ENCODE data around the gene DZIP3.
A peak's percentile ranks its signal among the peaks of the same experiment; 100 is the strongest.

DZIP3 gene

GRCh38 chr3:108565506-108565905, 24.0 kb upstream of the DZIP3 start:
- no peak for TF ChIP-seq EZH2phosphoT487 (IDR thresholded peaks at IDR 0.05; ENCODE audit: low read depth)
- TF ChIP-seq, protein P1, sequence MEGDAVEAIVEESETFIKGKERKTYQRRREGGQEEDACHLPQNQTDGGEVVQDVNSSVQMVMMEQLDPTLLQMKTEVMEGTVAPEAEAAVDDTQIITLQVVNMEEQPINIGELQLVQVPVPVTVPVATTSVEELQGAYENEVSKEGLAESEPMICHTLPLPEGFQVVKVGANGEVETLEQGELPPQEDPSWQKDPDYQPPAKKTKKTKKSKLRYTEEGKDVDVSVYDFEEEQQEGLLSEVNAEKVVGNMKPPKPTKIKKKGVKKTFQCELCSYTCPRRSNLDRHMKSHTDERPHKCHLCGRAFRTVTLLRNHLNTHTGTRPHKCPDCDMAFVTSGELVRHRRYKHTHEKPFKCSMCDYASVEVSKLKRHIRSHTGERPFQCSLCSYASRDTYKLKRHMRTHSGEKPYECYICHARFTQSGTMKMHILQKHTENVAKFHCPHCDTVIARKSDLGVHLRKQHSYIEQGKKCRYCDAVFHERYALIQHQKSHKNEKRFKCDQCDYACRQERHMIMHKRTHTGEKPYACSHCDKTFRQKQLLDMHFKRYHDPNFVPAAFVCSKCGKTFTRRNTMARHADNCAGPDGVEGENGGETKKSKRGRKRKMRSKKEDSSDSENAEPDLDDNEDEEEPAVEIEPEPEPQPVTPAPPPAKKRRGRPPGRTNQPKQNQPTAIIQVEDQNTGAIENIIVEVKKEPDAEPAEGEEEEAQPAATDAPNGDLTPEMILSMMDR (IDR thresholded peaks at IDR 0.05; ENCODE audit: low read depth, low read length), result no peak
- Histone ChIP-seq H3K4me3 (ENCODE audit: low read length) (no peak overlapping the region), H4K20me1 (ENCODE audit: insufficient read depth, low read length) (no peaks in the 10 kb centered on the region), H3K9ac (ENCODE audit: low read length) (no peak overlapping the region), H3K9me3 (ENCODE audit: insufficient read depth, low read length) (no peaks in the 10 kb centered on the region), H3K27me3 (ENCODE audit: low read depth, low read length) (no peaks in the 10 kb centered on the region), H3K27ac (ENCODE audit: low read length) (peak overlapping the region; percentile 7; the same call in 1 of the 2 replicates), H3K36me3 (replicated peaks; ENCODE audit: low read depth, low read length) (peaks cover 37% of the 10 kb centered on the region), H3K79me2 (ENCODE audit: low read length) (no peaks in the 10 kb centered on the region), H3K4me1 (ENCODE audit: low read length) (peaks cover 20% of the 10 kb centered on the region), H2AFZ (ENCODE audit: low read depth, low read length) (no peak overlapping the region), H3K4me2 (ENCODE audit: low read length) (peak overlapping the region; percentile 16)

DNA sequence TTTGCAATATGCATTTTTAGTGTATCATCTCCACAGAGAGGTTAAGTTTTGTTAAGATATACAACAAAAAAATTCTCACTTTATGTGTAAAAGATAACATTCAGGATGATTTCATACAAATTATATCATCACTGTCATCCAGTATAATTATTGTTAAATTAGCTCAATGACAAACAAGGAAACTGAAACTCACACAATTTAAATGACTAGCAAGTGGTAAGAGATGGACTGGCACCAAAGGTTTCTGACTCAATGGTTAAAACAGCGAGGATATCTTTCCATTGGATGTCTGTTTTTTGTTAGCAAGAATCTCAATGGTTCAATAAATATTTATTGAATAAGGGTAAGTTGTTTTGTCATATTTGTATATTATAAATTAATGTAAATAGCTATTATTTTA, 22.9 kb upstream of the DZIP3 start:
- H3K36me3 ChIP-seq (replicated peaks; ENCODE audit: low read depth, low read length), result peaks cover 32% of the 10 kb centered on the region
- no peak overlapping the region for H3K4me3 ChIP-seq (ENCODE audit: low read length)
- no peaks in the 10 kb centered on the region for H3K9me3 ChIP-seq (ENCODE audit: insufficient read depth, low read length)

DNA sequence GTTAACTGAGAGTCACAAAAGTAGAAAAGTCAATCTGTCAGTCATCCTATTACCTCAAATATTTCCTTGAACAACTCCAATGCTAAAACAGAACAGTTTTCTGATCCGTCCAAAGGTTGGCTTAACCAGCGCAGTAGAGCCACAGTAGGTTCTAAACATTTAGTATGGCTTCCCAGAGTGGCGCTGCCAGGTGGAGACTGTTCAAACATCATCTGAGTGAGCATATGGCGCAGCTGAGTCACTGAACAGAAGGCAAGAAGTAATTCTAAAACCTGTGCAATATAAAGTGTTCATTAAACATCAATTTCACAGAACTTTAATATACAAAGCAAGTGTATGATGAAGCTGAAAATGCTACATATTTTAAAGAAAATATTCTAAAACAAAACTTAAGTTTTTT, 20.2 kb upstream of the DZIP3 start:
- no peak overlapping the region for H2AFZ ChIP-seq (ENCODE audit: low read depth, low read length)
- no peaks in the 10 kb centered on the region for H3K27me3 ChIP-seq (ENCODE audit: low read depth, low read length)
- H3K27ac ChIP-seq (ENCODE audit: low read length), result no peak overlapping the region
- no peak overlapping the region for H3K4me3 ChIP-seq (ENCODE audit: low read length)
- H3K36me3 ChIP-seq (replicated peaks; ENCODE audit: low read depth, low read length), result peaks cover 40% of the 10 kb centered on the region
- no peaks in the 10 kb centered on the region for H3K9me3 ChIP-seq (ENCODE audit: insufficient read depth, low read length)
- no peak overlapping the region for H3K9ac ChIP-seq (ENCODE audit: low read length)
- TF ChIP-seq, protein P1 (IDR thresholded peaks at IDR 0.05; ENCODE audit: low read depth, low read length), result no peak
- no peak for TF ChIP-seq EZH2phosphoT487 (IDR thresholded peaks at IDR 0.05; ENCODE audit: low read depth)
- H3K4me1 ChIP-seq (ENCODE audit: low read length), result peaks cover 17% of the 10 kb centered on the region
- no peak overlapping the region for H3K4me2 ChIP-seq (ENCODE audit: low read length)
- H3K79me2 ChIP-seq (ENCODE audit: low read length), result no peaks in the 10 kb centered on the region
- H4K20me1 ChIP-seq (ENCODE audit: insufficient read depth, low read length), result no peaks in the 10 kb centered on the region

More for the DNA sequence above, 22.9 kb upstream of the DZIP3 start:
- Histone ChIP-seq H4K20me1 (ENCODE audit: insufficient read depth, low read length) (no peaks in the 10 kb centered on the region), H3K4me2 (ENCODE audit: low read length) (no peak overlapping the region), H3K4me1 (ENCODE audit: low read length) (peaks cover 20% of the 10 kb centered on the region), H3K27ac (ENCODE audit: low read length) (no peak overlapping the region), H2AFZ (ENCODE audit: low read depth, low read length) (no peak overlapping the region), H3K27me3 (ENCODE audit: low read depth, low read length) (no peaks in the 10 kb centered on the region), H3K79me2 (ENCODE audit: low read length) (no peaks in the 10 kb centered on the region), H3K9ac (ENCODE audit: low read length) (no peak overlapping the region)
- TF ChIP-seq, protein P1 (IDR thresholded peaks at IDR 0.05; ENCODE audit: low read depth, low read length), result no peak
- no peak for TF ChIP-seq EZH2phosphoT487 (IDR thresholded peaks at IDR 0.05; ENCODE audit: low read depth)

DNA sequence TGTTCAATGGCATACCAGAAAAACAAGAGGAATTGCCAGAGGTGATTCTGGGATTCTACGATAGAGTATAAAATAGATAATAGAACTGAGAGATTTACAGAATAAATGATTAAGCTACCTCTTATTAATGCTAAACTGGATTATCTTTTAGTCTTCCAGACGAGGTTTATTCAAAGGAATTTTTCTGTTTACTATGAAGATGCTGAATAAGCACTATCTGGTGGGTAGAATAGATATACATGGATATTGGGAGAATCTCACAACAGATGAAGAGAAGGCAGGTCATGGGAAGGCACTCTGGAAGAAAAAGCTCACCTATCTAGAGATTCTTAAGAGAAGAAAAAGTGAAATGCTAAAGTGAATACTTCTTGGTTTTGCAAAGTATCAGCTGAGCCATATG, 11.5 kb upstream of the DZIP3 start:
- H3K36me3 ChIP-seq (replicated peaks; ENCODE audit: low read depth, low read length), result peaks cover 71% of the 10 kb centered on the region
- H3K4me1 ChIP-seq (ENCODE audit: low read length), result peaks cover 14% of the 10 kb centered on the region
- peaks cover 24% of the 10 kb centered on the region for H4K20me1 ChIP-seq (ENCODE audit: insufficient read depth, low read length)
- no peak overlapping the region for H3K4me2 ChIP-seq (ENCODE audit: low read length)
- H3K27me3 ChIP-seq (ENCODE audit: low read depth, low read length), result no peaks in the 10 kb centered on the region
- no peak overlapping the region for H3K9ac ChIP-seq (ENCODE audit: low read length)
- TF ChIP-seq, protein P1 (IDR thresholded peaks at IDR 0.05; ENCODE audit: low read depth, low read length), result no peak
- no peak for TF ChIP-seq EZH2phosphoT487 (IDR thresholded peaks at IDR 0.05; ENCODE audit: low read depth)
- no peaks in the 10 kb centered on the region for H3K79me2 ChIP-seq (ENCODE audit: low read length)
- no peaks in the 10 kb centered on the region for H3K9me3 ChIP-seq (ENCODE audit: insufficient read depth, low read length)
- H3K27ac ChIP-seq (ENCODE audit: low read length), result no peak overlapping the region
- no peak overlapping the region for H3K4me3 ChIP-seq (ENCODE audit: low read length)
- H2AFZ ChIP-seq (ENCODE audit: low read depth, low read length), result no peak overlapping the region

Measured in OCI-LY3 (cell line).